Omental fat pad (tissue), 4 donors: Measurements from ENCODE around the gene EIPR1. TPM values are rescaled to one million over a fixed set of nuclear protein-coding genes. Genes with fewer than 3 reads are reported as not detected.

Experiments used
- ATAC-seq: fragments of 150-250 bp; one replicate; pipeline ENCODE4 v1.9.1; 2016; ENCODE audit warnings: mild to moderate bottlenecking, moderate library complexity; ENCODE audit not compliant: low FRiP score
- DNase-seq: peaks from one replicate; pipeline ENCODE4 v3.0.0-alpha.2; 2019; ENCODE audit warnings: low spot score
- CTCF ChIP-seq, 3 donors: fragments of 450-650 bp; IDR thresholded peaks; one replicate each; pipeline ENCODE4 v1.5.1; 2016 to 2017; ENCODE audit warnings: antibody characterized with exemption in 3 of 3, mild to moderate bottlenecking in 3 of 3, moderate library complexity in 2 of 3
- total RNA-seq, 4 donors: library from RNA; depleted of rRNA; stranded (reverse); fragments of >200 nt; gene quantifications; one replicate each; pipeline ENCODE4 v1.1.0, GENCODE V29; 2016

The EIPR1 gene
- total RNA-seq, 4 donors from 2014 or later = 18.5 to 29.8 (median 21.5) TPM

DNA sequence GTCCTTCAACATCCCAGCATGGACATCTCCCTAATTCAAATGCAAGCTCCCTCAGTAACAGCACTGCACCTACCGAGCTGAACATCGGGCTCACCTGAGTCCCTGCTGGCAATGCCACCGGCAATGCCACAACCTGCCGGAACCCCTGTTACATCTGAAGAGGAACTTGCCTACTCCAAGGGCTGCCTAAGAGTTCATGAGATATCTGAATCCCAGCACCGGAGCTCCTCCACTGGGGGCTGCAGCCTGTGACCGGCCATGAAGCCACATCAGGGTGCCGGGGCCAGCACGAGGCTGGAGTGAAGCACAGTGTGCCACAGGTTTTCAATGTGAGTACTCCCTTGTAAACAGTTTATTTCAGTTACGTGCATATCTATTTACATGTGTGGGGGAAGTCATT lies 152.9 kb downstream of the EIPR1 start:
- no peak for DNase-seq
- ATAC-seq = no peak
- TF ChIP-seq CTCF (IDR thresholded peaks at IDR 0.05) = no peak

GRCh38 chr2:3223080-3223923 lies 154.3 kb downstream of the EIPR1 start:
- peak; percentile 54 for ATAC-seq
- no peak for DNase-seq
- TF ChIP-seq CTCF (IDR thresholded peaks at IDR 0.05) = no peak

DNA sequence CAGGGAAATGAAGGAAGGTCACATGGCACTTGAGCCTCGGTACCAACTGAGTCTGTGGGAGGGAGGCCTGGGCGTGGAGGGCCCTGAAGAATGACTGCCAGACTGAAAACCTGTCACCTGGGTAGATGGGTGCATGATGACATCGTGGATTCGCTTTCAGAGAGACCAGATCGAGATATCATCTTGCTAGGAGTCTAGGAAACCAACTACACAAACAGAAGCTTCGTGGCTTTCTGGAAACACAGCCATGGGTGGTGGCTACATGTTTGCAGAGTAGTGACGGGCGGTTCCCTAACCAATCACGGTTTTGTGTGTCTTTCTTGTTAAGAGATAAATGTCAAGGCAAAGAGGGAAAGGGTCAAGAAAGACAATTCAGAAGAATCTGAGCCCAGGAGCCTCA lies 155.0 kb downstream of the EIPR1 start:
- no peak for TF ChIP-seq CTCF (IDR thresholded peaks at IDR 0.05)
- DNase-seq (no peak), ATAC-seq (no peak)

DNA sequence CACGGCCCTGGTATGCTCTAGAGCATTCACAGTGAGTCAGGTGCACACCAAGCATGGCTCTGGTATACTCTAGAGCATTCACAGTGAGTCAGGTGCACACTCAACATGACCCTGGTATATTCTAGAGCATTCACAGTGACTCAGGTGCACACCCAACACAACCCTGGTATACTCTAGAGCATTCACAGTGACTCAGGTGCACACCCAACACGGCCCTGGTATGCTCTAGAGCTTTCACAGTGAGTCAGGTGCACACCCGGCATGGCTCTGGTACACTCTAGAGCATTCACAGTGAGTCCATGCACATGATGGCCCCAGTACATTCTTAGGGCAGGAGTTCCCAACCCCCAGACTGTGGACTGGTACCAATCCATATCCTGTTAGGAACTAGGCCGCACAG lies 158.1 kb downstream of the EIPR1 start:
- TF ChIP-seq CTCF (IDR thresholded peaks at IDR 0.05) = no peak
- DNase-seq = no peak
- ATAC-seq = no peak

DNA sequence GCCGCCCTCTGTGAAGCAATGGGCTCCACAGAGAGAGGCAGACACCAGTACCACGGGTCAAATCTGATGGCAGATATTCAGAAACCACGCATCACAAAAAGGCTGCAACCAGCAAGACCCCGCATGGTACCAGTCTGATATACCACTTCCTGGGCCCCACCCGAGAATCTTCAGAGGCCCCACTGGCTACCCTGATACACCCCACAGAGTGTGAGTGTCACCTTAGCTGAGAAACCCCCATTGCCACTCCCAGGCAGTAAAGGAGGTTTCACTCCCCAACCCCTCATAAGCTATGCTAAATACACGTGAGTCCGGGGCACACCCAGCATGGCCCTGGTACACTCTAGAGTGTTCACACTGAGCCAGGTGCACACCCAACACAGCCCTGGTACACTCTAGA lies 160.0 kb downstream of the EIPR1 start:
- no peak for TF ChIP-seq CTCF (IDR thresholded peaks at IDR 0.05)
- no peak for ATAC-seq

GRCh38 chr2:3216841-3217495 lies 160.7 kb downstream of the EIPR1 start:
- no peak for DNase-seq
- no peak for ATAC-seq
- no peak for TF ChIP-seq CTCF (IDR thresholded peaks at IDR 0.05)

More for the DNA sequence above, 160.0 kb downstream of the EIPR1 start:
- DNase-seq = no peak
